ENCODE data around the gene RAB20.

DNA sequence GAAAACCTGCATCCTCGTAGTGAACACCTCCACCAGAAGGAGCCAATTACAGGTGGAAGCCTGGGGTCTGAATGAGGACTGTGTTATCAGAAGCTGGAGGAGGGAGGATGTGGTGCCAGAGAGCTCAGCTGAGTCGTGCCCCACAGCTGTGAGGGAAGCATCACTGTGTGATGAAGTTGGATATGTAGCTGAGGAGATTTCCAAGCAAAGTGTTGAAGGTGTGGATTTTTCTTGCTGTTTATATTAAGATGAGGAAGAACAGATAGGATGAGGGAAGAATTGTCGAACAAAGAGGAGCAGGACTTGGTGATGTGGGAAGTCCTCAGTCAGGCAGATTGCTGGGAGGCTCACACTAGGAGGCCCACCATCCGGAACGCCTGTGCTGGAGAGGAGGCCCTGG is 4.4 kb downstream of the RAB20 start:
- TF ChIP-seq POLR2AphosphoS5 (IDR thresholded peaks at IDR 0.05; ENCODE audit: low read depth, low read length) (no peak), TAF1 (IDR thresholded peaks at IDR 0.05; ENCODE audit: borderline replicate concordance, insufficient read depth, low read length) (no peak), SIN3A (IDR thresholded peaks at IDR 0.05; ENCODE audit: borderline replicate concordance, insufficient read depth, low read length) (no peak), FOXP2 (optimal IDR thresholded peaks at IDR 0.05; ENCODE audit: borderline replicate concordance, extremely low read depth, extremely low read length, insufficient read depth) (no peak)
- TF ChIP-seq, protein P1, sequence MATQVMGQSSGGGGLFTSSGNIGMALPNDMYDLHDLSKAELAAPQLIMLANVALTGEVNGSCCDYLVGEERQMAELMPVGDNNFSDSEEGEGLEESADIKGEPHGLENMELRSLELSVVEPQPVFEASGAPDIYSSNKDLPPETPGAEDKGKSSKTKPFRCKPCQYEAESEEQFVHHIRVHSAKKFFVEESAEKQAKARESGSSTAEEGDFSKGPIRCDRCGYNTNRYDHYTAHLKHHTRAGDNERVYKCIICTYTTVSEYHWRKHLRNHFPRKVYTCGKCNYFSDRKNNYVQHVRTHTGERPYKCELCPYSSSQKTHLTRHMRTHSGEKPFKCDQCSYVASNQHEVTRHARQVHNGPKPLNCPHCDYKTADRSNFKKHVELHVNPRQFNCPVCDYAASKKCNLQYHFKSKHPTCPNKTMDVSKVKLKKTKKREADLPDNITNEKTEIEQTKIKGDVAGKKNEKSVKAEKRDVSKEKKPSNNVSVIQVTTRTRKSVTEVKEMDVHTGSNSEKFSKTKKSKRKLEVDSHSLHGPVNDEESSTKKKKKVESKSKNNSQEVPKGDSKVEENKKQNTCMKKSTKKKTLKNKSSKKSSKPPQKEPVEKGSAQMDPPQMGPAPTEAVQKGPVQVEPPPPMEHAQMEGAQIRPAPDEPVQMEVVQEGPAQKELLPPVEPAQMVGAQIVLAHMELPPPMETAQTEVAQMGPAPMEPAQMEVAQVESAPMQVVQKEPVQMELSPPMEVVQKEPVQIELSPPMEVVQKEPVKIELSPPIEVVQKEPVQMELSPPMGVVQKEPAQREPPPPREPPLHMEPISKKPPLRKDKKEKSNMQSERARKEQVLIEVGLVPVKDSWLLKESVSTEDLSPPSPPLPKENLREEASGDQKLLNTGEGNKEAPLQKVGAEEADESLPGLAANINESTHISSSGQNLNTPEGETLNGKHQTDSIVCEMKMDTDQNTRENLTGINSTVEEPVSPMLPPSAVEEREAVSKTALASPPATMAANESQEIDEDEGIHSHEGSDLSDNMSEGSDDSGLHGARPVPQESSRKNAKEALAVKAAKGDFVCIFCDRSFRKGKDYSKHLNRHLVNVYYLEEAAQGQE (IDR thresholded peaks at IDR 0.05; ENCODE audit: insufficient read depth in 1 of 2, low read depth in 2 of 2, low read length in 2 of 2): no peak

Measured in PFSK-1 (cell line).